AG04449 (cell line): ENCODE data around the gene RABEP1.

Experiments used
- CTCF ChIA-PET: fragments of 350-600 bp; formaldehyde crosslinking; extraction: SDS; loops from one replicate; lab custom pipeline; 2021; ENCODE audit warnings: antibody characterized with exemption; lab: Yijun Ruan, JAX
- POLR2A ChIA-PET: fragments of 400-600, 350-600 bp; formaldehyde crosslinking; extraction: SDS; loops from one replicate; lab custom pipeline; 2020; ENCODE audit warnings: antibody characterized with exemption, inconsistent platforms; lab: Yijun Ruan, JAX
- DNase-seq: peaks from one replicate; pipeline ENCODE4 v3.0.0-alpha.2; 2010; ENCODE audit warnings: low read depth, low spot score
- H3K4me3 ChIP-seq: 2 replicates; pipeline ENCODE4 v1.5.1; 2011; ENCODE audit warnings: low read depth, mild to moderate bottlenecking, control low read depth, low read length
- CTCF ChIP-seq: IDR thresholded peaks from one replicate; pipeline ENCODE4 v1.5.1; 2011; ENCODE audit warnings: mild to moderate bottlenecking, moderate library complexity, low read length, control low read depth, inconsistent platforms; ENCODE audit not compliant: insufficient read depth; ENCODE audit errors: missing control alignments

The RABEP1 gene

GRCh38 chr17:5405400-5405799, 123.3 kb downstream of the RABEP1 start:
- no peak overlapping the region for H3K4me3 ChIP-seq
- POLR2A ChIA-PET = interaction anchor here (0.8 kb wide), 1 partner anchor 9 kb away, joined by 3 read pairs; no protein-coding TSS in a partner anchor
- no peak for TF ChIP-seq CTCF
- no peak for DNase-seq
- CTCF ChIA-PET = interaction anchor here (1.1 kb wide), 1 partner anchor 18 kb away, joined by 3 read pairs; no protein-coding TSS in a partner anchor

DNA sequence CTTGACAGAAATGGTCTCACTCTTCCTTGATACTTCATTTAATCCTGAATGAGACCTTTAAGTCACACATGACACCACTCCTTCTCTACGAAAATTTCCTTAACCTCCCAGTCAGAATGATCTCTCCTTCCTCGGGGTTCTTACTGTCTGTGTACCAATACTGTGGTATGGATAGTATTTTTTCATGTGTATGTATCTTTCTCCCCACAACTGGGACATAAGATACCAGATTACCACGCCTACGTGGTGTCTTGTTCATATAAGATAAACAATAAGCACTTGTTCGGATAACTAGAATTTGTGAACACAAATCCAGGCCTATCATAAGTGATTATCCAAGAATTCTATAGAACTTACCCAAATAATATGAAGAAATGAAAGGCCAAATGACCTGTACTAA, 126.1 kb downstream of the RABEP1 start:
- no peak overlapping the region for H3K4me3 ChIP-seq
- TF ChIP-seq CTCF = no peak
- DNase-seq = no peak
- CTCF ChIA-PET = interaction anchor here (0.7 kb wide), 1 partner anchor 32 kb away, joined by 3 read pairs; no protein-coding TSS in a partner anchor
- POLR2A ChIA-PET = no interaction called here

DNA sequence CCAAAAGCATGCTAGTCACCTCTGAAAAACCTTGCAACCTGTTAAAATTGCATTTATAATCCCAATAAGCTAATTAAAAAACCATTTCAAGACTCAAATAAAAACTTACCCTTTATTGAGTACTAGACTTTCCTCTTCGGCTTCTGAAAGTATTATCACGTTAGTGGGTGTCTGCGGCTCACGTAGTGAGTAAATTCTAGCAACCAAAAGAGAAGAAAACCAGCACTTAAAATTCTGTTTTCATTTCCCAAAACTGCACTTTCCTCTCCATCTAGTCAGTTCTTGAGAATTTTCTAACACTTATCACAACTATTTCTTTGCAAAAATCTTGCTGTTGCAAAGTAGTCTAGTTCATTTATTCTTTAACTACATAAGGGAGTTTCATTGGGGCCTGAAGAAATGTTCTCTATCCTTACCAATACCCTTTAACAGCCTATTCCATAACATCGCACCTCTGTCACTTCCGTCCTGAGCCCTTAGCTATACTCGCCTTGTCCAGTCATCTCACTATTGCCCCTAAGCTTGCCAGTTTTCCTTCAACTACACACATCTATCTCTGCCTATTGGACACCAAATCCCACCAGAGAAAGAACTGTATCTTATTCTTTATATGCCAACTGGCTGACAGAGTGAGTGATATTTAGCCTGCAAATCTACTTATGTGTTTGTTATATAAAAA, 128.6 kb downstream of the RABEP1 start:
- TF ChIP-seq CTCF = no peak
- no peak overlapping the region for H3K4me3 ChIP-seq
- ChIA-PET POLR2A (no interaction called here), CTCF (interaction anchor here (1.9 to 2.1 kb wide), 2 partner anchors 21 to 28 kb away, joined by 6 to 8 read pairs; partner anchors contain the start of gene C1QBP)
- no peak for DNase-seq

DNA sequence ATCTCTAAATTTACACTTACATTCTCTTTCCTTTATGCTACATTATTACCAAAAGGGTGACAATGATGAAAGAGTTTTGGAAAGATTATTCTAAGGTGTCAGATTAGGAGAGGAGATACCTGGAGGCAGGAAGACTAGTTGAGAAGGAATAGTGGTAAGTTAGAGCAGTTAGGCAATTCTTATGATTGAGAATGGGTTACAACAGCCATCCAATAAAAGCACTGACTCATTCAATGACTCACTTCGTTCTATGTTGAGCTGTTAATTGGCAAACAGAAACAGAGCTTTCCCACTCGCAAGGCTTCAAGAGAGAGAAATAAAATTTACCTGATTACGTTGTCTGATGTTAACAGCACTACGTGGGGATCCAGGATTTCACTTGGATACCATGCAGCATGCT, 131.6 kb downstream of the RABEP1 start:
- DNase-seq = peak; percentile 74
- CTCF ChIA-PET = interaction anchor here (1.1 to 4.3 kb wide), 5 partner anchors 9 to 27 kb away, joined by 3 to 28 read pairs (median 6); partner anchors contain the start of gene C1QBP
- POLR2A ChIA-PET = interaction anchor here (1.5 kb wide), 1 partner anchor 10 kb away, joined by 3 read pairs; no protein-coding TSS in a partner anchor
- H3K4me3 ChIP-seq = no peak overlapping the region
- TF ChIP-seq CTCF = no peak

GRCh38 chr17:5416901-5417300, 134.8 kb downstream of the RABEP1 start:
- no peak for DNase-seq
- POLR2A ChIA-PET = no interaction called here
- no peak overlapping the region for H3K4me3 ChIP-seq
- CTCF ChIA-PET = interaction anchor here (1.7 kb wide), 1 partner anchor 22 kb away, joined by 8 read pairs; the partner anchor contains the start of gene C1QBP
- TF ChIP-seq CTCF = no peak

DNA sequence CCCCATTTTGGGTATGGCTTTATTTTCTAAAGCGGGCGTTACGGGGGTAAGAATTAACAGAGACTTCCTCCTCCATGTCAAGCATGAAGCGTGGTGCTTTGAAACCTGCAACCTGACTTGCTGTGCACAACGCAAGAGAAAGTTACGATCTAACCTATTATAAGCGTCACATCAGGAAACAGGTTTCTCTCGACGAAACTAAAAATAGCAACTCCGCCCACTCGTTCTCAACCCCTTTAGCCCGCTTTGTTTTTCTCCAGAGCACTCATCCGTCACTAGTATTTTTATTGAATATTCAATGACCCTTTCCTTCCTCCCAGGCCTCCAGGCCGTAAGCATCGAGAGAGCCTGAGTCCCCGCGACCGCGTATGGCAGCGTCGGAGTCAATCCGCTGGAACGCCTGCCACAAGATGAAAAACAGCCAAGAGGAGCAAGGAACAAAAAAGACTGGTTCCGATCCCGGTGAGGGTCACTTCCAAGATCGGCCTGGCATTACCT, 136.8 kb downstream of the RABEP1 start:
- DNase-seq = no peak
- H3K4me3 ChIP-seq = peak overlapping the region; percentile 97
- no peak for TF ChIP-seq CTCF
- ChIA-PET POLR2A (interaction anchor here (0.8 to 1.1 kb wide), 3 partner anchors 10 to 20 kb away, joined by 3 to 7 read pairs (median 4); partner anchors contain the start of gene C1QBP), CTCF (interaction anchor here (1.0 to 1.3 kb wide), 3 partner anchors 20 to 169 kb away, joined by 3 to 10 read pairs (median 4); partner anchors contain the start of gene C1QBP)
